ENCODE measurements around the gene DPH1.
"Not testable (repeated sequence)": the region's sequence is repeated elsewhere in the genome, so short reads cannot be mapped to it uniquely, and the experiment has no call there.

Gene DPH1

GRCh38 chr17:2008332-2009126 is 21.4 kb upstream of the DPH1 start:
- no peak for TF ChIP-seq CTCF (IDR thresholded peaks at IDR 0.05; ENCODE audit: borderline replicate concordance, control extremely low read depth, extremely low read depth, insufficient read depth, missing control alignments)
- in situ Hi-C loops (cut with MboI; ENCODE audit: low sequenced_read_pairs, unreplicated experiment): no loop called here
- DNase-seq (ENCODE audit: low spot score): no peak

DNA sequence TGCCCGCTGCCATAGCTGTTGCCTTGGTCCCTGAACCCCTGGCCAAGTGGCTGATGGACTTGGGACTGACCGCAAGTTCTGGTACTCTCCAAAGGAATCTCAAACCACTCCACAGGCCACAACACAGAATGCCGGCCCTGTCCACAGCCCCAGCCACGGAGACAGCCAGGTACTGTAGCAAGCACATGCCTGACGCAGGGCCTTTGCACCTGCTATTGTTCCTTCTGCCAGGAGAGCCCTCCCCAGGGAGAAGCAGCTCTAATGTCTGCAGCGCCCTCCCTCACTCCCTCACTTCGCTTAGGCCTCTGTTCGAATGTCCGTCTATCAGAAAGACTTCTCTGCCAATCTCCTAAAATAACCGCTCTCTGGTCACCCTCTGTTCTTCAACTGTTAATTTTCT is 20.2 kb upstream of the DPH1 start:
- no peak for TF ChIP-seq CTCF (IDR thresholded peaks at IDR 0.05; ENCODE audit: borderline replicate concordance, control extremely low read depth, extremely low read depth, insufficient read depth, missing control alignments)
- in situ Hi-C loops (cut with MboI; ENCODE audit: low sequenced_read_pairs, unreplicated experiment): no loop called here

DNA sequence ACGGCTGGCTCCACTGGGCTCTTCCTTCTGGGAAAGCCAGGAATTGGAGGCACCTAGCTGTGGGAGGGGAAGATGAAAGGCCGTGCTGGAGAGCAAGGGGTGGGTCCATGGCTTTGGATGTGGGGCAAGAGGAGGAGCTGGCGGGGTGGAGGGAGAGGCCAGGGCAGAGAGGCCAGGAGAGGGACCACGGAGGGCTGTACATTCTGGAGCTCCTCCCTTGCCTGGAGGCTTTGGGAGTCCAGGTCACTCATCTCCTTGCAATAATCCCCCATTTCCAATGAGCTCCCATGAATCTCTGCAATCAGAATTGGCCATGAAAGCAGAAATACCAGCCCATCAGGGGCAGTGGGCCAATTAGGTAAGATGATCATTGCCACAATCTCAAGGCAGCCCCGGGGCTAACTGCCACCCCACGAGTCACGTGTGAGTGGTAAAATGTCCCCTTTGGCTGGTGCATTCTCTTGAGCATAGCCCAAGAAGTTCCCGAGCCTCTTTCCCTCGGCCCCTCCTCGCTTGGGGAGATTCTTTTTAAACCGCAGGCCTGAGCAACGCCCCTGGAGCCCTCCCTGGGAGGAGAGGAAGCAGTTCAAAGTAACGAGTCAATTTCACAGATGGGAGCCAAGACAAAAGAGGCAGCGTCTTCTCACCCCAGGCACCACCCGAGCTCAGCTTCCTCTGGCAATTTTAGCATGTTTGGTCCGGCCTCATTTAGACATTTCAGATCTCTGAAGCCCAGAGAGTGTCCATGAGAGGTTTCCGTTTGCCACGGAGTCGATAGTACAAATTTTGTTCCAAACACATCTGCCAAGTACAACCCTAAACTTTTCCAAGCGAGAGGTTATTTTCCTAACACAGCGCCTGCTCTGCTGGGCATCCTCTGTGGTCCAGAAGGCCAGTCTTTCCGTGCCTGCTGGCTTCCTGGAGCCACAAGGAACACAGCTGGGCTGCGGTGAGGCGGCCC is 18.3 kb upstream of the DPH1 start:
- in situ Hi-C loops (cut with MboI; ENCODE audit: low sequenced_read_pairs, unreplicated experiment): no loop called here
- no peak for TF ChIP-seq CTCF (IDR thresholded peaks at IDR 0.05; ENCODE audit: borderline replicate concordance, control extremely low read depth, extremely low read depth, insufficient read depth, missing control alignments)
- DNase-seq (ENCODE audit: low spot score): no peak

More for the DNA sequence above, 20.2 kb upstream of the DPH1 start:
- no peak for DNase-seq (ENCODE audit: low spot score)

- in situ Hi-C loops (cut with MboI; ENCODE audit: low sequenced_read_pairs, unreplicated experiment): no loop called here
- no peak for TF ChIP-seq CTCF (IDR thresholded peaks at IDR 0.05; ENCODE audit: borderline replicate concordance, control extremely low read depth, extremely low read depth, insufficient read depth, missing control alignments)
- no peak for DNase-seq (ENCODE audit: low spot score)
Measured at GRCh38 chr17:2012499-2012898, 17.5 kb upstream of the DPH1 start.

DNA sequence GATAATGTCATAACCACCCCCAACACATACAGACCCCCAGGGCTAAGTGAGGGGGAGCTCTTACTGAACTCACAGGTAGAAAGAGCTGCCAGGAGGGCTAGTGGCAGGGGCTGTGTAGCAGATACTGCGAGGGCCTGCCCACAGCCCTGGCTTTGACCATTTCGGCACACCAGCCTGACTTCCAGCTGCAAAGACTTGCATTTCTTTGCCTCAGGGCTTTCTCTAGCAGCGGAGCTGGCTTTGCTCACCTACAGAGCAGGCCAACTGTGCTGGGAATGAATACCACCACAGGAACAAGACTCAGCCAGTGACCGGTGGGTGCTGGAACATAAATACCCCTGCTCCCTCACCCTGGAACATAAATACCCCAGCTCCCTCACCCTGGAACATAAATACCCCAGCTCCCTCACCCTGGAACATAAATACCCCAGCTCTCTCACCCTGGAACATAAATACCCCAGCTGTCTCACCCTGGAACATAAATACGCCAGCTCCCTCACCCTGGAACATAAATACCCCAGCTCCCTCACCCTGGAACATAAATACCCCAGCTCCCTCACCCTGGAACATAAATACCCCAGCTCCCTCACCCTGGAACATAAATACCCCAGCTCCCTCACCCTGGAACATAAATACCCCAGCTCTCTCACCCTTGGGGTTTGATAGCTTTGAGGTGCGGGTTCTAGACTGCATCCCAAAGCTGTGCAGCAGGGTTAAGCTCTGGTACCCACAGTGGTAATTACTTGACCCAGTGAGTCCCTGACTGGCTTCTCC is 16.5 kb upstream of the DPH1 start:
- DNase-seq (ENCODE audit: low spot score); in situ Hi-C loops (cut with MboI; ENCODE audit: low sequenced_read_pairs, unreplicated experiment): not testable (repeated sequence)

GRCh38 chr17:2013994-2014317 is 16.0 kb upstream of the DPH1 start:
- no peak for TF ChIP-seq CTCF (IDR thresholded peaks at IDR 0.05; ENCODE audit: borderline replicate concordance, control extremely low read depth, extremely low read depth, insufficient read depth, missing control alignments)
- no peak for DNase-seq (ENCODE audit: low spot score)
- in situ Hi-C loops (cut with MboI; ENCODE audit: low sequenced_read_pairs, unreplicated experiment): no loop called here

All from GM13976 (cell line).